Measurements from ENCODE around the gene FBXW7.

FBXW7 gene

DNA sequence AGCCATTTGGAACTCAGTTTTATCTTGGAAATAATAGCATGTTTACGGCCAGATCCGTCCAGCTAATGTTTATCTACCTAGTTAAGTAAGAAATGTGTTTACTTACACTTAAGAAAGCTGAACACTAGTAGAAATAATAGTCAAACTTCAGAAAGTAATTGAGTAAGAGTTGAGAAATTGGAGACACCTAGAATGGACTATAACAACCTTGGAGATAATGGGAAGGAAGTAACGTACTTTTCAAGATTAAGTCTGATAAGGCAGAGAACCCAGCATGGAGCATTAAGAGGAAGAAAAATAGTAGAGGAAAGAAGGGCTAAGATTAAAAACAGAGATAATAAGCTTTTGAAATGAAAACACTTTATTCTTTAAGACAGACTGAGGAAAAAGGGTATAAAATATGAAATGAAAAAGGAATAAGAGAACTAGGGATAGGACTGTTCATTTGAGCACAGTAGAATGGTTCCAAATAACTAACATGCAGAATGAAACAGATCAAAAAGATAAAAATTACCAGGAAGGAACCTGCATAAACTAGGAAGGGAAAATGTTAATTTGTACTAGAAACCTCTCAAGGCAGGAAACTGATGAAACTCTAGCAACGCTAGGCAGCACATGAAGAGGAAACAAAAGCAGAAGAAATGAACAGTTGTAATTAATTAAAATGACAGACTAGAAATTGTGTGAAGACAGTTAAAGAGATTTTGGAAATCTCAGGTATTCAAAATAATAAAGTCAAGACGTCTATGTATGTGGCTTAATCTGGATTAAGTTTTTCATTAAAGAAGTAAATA, 71.7 kb downstream of the FBXW7 start:
- no peak for DNase-seq

DNA sequence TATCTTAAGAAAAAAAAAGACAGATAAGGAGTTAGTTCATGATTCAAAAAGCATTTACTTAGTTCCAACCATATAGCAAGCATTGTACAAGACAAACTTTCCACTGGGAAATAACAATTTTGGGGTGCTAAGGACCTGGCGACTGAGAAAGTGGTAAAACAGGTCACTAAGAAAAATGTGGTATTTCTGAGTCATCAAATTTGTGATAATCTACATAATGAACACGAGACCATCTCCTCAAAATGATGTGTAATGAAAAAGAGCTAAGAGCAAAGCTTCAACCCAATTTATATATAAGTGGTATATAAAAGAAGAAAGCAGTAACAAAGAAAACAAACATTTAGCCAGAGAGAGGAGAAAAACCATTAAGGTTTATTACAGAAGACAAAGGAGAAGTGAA, 72.3 kb downstream of the FBXW7 start:
- no peak for DNase-seq

DNA sequence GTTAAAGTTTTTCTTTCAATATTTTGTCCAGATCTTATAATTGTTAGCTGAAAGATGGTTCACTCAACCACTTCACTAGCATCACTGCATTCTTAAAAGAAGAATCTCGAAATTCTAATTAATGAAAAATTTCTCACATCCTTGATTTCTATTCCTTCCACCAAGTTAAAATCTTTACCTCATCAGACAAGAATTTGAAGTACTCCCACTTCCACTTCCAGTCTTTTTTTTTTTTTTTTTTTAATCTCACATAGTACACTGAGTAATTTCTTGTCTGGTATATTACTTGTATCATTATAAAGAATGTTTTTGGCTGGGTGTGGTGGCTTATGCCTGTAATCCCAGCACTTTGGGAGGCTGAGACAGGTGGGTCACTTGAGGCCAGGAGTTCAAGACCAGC, 73.2 kb downstream of the FBXW7 start:
- no peak for DNase-seq

DNA sequence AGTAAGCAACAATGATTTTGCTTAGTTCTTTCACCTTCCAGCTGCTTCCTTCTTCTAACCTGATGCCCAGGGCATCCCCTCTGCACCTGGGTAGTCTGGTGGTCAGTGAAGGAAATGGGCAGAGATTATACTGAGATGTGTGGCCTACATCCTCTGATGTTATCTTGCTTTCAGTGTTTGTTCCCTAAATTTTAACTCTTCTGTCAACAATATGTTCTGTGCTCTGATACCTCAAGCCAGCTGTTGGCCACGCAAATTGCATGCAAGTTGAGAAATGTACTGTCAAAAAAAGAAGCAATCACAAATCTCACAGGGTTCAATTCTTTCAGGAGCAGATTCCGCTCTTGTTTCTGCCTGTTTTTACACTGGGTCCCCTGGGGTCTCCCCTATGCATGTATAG, 73.8 kb downstream of the FBXW7 start:
- DNase-seq, result no peak

DNA sequence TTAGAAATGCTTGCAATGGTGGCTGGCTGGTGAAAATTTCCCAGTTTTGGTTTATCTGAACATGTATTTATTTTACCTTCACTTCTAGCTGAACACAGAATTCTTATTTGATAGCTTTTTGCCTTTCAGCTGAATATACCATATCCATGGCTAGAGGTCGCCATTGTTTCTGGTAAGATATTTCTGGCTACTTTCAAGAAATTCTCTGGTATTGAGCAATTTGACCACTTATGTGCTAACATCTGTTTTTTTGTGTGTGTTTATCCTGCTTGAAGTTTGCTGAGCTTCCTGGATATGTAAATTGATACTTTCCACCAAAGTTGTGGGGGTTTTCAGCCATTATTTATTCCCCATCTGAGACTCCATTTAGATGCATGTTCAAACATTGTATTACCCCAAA, 75.4 kb downstream of the FBXW7 start:
- no peak for DNase-seq

DNA sequence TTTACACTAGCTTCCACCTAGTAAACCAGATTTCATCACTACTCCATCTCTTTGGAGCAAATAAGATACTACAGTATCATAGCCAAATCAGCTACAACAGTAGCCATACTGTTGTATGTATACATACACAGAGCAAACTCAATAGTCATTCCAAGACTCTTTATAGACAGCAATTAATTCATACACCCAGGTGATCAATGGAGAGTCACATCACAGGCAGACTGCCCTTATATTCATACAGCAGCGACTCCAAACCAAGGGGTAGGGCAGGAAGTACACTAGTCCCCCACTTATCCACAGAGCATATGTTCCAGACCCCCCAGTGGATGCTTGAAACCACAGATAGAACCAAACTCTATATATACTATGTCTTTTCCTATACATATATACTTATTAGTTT, 76.6 kb downstream of the FBXW7 start:
- DNase-seq, result no peak

DNA sequence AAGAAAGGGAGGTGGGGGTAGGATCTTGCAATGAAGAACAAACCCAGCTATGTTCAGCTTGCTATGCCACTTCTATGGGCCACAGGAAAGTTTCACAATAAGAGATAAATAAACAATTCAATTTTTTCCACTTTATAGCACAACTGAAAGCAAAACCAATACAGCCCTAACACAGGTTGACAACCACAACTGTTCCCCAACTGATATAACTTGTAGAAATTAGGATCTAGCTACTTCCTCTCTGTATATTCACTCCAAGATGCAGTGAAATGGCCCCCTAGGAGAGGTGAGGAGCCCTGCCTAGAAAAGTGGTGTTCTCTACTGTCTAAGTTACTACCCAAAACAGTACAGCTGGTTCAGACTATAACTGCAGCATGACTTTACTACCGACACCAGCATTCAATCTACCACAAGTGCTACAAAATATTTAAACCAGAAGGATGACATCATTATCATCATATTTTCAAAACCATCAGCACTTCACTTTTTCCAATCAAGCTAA, 77.0 kb downstream of the FBXW7 start:
- DNase-seq, result no peak

DNA sequence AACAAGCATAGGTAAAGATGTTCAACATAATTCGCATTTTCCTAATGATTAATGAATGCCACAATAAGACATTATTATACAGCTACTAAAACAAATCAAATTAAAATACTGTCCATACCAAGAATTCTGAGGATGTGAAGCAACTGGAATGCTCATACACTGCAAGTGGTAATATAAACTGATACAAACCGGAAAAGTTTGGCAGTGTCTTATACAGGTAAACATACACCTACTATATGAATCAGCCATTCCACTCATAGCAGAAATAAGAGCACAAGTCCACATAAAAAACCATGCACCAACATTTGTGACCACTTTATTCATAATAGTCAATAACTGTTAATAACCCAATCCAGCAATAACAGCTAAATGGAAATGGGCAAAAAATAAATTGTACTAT, 79.3 kb downstream of the FBXW7 start:
- no peak for DNase-seq

DNA sequence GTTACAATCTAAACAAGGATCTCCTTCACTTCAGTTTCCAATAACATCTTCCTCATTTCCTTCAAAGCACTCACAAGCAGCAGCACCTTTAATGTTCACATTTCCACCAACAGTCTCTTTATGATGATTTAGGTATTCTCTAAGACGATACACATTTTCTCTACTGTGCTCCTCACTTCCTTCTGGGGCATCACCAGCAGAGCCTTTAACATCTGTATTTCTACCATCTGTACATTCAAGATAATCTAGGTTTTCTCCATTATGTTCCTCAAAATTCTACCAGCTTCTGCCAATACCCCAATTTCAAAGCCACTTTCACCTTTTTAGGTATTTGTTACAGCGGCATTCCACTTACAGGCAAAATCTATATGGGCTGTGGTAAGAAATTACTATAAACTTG, 80.6 kb downstream of the FBXW7 start:
- no peak for DNase-seq

DNA sequence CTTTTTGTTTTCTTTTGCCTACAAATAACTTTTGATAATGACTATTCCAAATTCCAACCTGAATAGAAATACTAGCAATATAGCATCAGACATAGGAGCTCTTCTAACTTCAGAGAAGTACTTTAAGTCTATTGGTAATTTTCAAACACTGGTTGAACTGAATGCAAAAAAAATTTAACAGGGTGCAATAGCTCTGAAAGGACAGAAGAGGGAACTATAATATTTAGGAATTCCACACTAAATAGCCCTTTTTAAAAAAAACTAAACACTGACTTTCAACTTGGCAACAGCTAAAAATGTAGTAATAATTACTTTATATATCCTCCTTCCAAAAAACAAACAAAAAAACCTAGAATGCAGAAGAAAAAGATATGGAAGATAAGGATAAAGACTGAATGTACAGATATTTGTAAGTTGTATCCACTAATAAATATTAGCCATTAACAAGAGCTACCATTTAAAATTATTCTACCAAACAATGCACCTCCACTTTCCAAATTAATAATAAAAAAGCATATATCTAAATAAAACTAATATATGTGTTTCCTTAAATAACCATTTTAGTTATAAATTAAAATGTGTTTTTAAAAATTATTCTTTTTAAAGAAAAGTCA, 81.4 kb downstream of the FBXW7 start:
- DNase-seq, result no peak

DNA sequence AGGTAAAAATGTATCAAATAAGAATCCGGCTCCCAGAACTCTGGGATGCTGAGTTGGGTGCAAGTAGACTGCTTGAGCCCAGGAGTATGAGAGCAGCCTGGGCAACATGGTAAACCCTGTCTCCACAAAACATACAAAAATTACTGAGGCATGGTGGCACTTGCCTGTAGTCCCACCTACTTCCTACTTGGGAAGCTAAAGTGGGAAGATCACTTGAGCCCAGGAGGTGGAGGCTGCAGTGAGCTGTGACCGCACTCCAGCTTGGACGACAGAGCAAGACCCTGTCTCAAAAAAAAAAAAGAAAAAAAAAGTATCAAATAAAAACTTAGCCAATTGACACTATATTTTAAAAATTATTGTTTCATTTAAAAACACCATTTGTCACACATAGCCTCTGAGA, 84.4 kb downstream of the FBXW7 start:
- no peak for DNase-seq

DNA sequence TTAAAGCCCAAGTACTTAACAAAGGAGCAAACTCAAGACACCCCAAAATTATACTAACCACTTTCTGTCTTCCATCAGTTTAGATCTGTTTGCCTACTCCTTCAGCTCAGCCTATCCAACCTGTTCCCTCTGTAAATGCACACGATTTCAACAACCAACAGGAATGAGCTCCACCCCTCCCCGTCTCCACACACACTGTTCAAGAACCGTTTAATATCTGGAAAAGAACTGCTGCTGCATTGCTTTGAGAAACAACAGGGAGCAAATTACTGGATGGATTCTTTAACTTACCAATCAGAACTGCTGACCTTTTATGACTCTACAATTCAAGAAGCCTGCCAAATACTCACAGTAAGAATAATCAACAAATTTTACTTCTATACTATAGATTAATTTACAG, 87.0 kb downstream of the FBXW7 start:
- DNase-seq, result no peak

DNA sequence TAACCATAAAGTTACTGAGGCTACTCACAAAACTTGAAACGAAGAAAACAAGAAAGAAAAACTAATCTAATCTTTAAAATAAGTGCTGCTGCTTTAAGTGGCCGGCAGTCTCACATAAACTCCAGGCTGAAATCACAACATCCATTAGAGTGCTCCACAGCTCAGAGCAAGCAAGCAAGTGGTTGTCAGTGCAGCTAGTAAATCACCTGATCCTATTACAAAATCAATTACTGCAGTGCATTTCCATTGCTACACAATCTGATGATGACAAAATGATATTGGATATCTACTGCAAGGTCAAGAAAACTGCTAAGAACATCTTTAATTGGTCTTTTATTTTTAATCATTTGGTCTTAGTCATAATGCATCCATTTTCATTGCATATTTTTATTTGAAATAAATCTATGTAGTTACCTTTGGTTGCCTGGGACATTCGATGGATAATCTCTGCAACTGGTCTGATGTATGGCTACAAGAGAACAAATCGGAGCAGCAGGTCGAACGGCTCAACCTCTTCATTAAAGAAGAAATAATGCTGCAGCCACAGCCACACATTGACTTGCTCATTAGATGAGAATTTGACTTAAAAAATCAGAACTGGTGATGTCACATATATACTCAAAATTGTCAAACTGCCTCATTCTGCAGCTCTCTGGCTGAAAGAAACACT, 87.7 kb downstream of the FBXW7 start:
- no peak for DNase-seq

DNA sequence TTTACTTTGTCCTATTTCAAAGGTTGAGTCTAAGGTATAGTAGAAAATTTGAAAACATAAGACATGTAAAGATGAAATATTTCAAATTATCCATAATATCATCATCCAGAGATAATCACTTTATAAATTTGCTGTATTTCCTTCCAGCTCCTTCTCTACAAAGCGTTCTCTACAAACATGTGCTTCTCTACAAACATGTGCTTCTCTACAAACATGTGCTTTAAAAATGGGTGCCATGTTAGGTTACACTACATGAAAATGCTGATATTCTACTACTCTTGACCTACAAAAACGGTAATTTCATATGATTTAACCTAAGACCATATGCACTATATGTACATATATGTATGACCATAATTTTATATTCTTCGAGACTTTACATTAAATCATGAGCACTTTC, 92.0 kb downstream of the FBXW7 start:
- no peak for DNase-seq

DNA sequence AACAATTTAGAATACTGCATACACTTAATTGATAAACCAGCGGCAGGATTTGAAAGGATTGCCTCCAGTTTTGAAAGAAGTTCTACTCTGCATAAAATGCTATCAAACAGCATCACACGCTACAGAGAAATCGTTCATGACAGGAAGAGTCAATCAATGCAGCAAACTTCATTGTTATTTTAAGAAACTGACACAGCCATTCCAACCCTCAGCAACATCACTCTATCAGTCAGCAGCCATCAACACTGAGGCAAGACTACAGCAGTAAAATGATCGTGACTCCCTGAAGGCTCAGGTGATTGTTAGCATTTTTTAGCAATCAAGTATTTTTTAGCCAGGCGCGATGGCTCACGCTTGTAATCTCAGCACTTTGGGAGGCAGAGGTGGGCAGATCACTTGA, 98.3 kb downstream of the FBXW7 start:
- DNase-seq, result no peak

DNA sequence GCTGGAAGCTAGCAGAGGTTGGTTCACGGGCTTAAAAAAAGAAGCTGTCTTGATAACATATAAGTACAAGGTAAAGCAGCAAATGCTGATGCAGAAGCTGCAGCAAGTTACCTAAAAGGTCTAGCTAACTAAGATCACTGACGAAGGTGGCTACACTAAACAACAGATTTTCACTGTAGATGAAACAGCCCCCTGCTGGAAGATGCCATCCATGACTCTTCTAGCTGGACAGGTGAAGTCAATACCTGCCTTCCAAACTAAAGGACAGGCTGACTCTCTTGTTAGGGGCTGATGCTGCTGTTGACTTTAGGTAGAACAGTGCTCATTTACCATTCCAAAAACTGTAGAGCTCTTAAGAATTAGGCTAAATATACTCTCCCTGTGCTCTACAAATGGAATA, 99.5 kb downstream of the FBXW7 start:
- DNase-seq, result no peak

DNA sequence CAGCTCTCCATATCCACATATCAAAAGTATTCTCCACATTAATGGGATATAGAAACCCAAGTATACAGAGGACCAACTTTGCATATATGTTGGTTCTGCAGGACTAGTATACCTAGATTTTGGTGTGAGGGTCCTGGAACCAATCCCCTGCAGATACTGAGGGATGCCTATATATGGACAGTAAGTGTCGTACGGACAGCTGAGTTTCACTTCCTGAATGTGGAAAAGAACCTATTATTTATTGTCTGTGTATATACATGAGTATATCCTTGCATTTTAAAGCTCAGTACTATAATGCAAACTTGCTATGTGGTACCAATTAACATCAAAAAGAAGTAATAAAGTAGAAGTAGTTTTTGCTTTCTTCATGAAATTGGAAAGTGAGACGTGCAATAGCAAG, 101.9 kb downstream of the FBXW7 start:
- no peak for DNase-seq

DNA sequence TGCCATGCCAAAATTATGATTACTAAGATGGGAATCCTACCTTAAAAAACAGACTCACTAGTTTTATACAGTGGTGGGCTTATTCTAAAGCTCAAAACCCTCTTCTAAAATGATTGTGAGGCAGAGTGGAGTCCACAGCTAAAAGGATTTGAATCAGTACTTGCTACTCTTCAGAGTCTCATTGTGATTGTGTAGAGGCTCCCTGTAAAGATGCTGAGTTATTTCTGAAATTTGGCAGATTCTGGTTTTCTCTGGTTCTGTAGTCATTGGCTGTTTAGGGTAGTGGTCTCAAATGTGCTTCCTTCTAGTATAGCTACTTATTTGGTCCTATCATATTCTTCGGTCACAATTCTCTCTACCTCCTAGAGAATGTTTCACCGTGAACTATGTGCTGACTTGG, 104.1 kb downstream of the FBXW7 start:
- DNase-seq, result no peak

DNA sequence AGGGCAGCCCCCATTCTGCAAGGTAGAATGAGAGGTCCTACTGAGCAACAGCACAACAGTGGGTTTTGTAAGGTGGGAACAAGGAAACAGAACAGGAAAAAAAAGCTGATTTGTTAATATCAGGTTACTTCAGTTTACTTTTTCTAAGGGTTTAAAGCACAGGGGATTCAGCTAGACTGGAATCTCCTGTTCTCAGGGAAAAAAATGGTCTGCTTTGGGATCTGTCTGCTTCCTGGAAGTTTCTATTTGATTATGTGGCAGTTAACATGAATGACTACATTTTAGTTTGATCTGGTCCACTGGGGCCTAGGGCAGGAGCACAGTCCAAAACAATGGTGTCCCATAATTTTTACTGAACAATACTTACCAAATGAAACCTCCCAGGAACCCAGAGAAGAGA, 104.6 kb downstream of the FBXW7 start:
- DNase-seq, result no peak

DNA sequence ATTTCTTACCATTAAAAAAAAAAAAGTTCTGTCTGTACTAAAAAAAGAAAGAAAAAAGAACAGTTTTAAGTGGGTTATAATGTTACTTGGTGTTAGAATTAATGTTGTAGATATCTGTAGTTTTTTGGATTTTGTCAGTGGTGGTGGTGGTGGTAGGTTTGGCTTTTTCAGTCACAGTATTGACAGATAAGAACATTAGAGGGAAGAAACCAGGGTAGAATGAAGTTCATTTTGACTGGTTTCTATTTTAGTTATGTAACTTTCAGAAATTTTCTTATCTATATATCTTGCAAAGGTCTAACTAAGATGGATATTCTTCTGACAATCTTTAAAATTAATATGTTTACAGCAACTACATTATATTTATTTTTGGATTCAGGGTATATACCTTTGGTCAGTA, 105.4 kb downstream of the FBXW7 start:
- no peak for DNase-seq

DNA sequence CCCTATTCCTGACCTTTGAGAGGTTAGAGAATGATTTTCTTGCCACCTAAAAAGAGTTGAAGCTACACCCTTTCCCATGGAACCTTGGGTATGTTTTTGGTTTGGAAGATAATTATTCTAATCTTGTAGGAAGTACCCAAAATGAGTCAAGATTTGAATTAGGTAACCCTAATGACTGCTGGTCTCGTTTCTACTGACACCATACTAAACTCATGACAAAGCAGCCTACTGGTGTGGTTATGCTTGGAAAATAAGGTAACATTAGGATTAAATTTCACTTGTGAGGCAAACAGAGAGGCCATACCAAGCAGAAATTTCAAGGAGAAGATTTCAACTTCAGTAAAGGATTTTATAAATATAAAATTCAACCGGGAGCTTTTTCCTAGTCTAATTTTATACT, 107.9 kb downstream of the FBXW7 start:
- no peak for DNase-seq

DNA sequence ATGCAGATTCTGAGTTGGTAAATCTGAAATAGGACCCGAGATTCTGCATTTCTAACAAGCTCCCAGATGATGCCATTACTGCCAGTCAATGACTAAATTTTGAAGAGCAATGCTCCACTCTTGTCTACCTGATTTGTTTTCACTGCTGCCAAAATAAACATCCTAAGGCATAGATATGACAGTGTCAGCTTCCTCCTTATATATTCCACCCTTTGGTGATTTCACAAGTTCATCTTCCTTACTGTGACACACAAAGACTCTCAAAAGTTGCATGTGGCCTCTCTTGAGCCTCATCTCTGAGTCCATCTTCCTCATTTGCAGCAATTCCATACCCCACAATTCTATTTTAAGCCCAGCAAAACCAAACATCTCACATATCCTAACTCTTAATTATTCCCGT, 110.9 kb downstream of the FBXW7 start:
- DNase-seq, result no peak

DNA sequence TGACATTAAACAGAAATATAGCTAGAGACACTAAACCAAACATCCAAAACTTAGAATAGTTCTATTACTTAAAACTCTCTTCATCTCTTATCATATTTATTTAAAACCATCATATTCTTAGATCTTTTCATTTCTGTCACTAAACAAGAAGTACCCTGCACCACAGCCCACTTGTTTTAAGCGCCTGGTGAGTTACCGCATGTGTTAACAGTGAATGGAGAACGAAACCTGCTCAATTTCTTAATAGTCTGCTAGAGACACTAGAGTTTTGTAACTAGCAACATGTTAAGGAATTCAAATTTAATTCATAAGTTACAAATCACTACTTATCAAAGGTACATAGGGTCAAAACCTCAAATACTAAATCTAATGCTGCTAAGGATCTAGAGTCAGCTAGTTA, 111.5 kb downstream of the FBXW7 start:
- DNase-seq, result no peak

DNA sequence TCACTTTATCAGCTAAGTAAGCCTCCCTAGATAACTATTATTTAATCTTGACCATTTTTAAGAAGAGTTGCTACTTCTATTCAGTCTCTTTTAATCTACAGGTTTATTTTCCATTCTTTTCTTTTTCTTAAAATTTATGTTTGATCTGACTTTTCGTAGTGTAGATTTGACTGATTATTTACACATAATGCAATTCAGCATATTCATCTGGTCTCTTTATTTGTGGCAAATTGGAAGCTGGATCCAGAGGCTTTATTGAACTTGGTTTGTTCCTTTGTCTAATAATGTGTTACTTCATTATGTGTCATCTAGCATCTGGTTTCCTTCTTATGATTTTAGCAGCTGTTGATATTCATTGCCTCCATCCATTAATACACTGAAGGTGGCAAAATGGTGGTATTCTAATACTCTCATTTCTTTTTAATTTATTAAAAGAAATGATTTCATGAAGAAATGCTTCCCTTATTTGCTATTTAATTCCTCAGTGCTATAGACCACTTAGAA, 113.0 kb downstream of the FBXW7 start:
- DNase-seq, result no peak
